NCI-H748 (cell line): Measurements from ENCODE around the gene RYR1.
"Not testable (repeated sequence)": the region's sequence is repeated elsewhere in the genome, so short reads cannot be mapped to it uniquely, and the experiment has no call there.

ENCODE experiments used
- DNase-seq: peaks from one replicate; lab custom pipeline; 2025; ENCODE audit not compliant: unreplicated experiment; lab: John Stamatoyannopoulos, UW

The RYR1 gene

DNA sequence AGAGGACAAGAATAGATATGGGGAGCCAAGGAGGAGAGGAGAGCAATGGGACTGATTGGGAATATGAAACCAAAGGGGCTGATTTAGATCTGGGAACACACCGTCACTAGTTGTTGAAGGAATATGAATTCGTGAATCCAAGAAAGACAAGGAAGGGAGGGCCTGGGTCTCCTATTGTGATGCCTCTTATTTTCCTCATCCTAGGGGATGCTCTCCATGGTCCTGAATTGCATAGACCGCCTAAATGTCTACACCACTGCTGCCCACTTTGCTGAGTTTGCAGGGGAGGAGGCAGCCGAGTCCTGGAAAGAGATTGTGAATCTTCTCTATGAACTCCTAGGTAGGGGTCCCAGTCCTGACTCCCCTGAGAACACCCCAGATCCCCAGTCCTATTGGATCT is 21.5 kb downstream of the RYR1 start:
- DNase-seq, result no peak

- no peak for DNase-seq
Observed at GRCh38 chr19:38457202-38457601, 23.7 kb downstream of the RYR1 start.

- DNase-seq, result no peak
Observed at GRCh38 chr19:38457690-38458405, 24.4 kb downstream of the RYR1 start.

- DNase-seq, result no peak
Observed at GRCh38 chr19:38458991-38459390, 25.5 kb downstream of the RYR1 start.

DNA sequence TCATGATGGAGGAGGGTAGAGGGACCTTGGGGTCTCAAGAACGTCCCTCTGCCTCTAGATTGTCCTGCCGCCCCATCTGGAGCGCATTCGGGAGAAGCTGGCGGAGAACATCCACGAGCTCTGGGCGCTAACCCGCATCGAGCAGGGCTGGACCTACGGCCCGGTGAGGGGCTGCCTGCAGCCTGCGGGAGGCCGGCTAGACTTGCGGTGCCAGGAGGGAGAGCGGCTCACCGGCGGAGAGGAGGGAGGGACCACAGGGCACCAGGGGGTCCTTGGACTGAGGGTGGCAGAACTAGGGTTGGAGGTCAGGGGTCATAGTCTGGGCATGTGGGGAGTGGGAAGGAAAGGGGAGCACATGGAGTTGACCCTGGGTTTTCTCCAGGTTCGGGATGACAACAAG is 29.9 kb downstream of the RYR1 start:
- no peak for DNase-seq

DNA sequence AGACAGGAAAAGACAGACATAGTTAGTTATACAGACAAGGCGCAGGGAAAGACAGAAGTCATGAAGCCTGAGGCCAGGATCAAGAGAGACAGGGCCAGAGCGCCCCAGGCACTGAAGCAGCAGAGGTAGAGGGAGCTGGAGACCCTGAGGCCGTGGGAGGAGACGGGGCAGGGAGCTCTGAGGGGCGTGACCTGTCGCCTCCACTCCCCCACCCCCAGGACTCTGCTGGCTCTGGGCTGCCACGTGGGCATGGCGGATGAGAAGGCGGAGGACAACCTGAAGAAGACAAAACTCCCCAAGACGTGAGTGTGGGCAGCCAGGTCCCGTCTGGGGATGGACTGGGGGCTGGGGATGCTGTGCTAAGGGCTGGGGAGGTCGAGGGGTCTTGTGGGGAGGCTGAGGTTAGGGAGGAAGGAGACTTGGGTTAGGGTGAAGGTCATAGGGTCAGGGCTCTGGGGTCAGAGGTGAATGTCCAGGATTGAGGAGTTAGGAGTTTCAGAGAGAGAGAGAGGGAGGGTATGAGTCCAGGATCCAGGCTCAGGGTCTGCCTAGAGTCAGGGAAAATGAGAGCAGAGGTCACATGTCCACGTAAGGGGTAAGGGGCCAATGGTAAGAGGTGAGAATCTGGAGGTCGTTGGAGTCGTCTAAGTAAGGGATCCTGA is 31.1 kb downstream of the RYR1 start:
- DNase-seq, result no peak

DNA sequence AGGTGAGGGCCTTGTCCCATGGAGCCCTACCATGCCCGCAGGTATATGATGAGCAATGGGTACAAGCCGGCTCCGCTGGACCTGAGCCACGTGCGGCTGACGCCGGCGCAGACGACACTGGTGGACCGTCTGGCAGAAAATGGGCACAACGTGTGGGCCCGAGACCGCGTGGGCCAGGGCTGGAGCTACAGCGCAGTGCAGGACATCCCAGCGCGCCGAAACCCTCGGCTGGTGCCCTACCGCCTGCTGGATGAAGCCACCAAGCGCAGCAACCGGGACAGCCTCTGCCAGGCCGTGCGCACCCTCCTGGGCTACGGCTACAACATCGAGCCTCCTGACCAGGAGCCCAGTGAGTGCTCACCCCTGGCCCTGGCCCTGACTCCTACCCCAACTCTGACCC is 32.6 kb downstream of the RYR1 start:
- no peak for DNase-seq

DNA sequence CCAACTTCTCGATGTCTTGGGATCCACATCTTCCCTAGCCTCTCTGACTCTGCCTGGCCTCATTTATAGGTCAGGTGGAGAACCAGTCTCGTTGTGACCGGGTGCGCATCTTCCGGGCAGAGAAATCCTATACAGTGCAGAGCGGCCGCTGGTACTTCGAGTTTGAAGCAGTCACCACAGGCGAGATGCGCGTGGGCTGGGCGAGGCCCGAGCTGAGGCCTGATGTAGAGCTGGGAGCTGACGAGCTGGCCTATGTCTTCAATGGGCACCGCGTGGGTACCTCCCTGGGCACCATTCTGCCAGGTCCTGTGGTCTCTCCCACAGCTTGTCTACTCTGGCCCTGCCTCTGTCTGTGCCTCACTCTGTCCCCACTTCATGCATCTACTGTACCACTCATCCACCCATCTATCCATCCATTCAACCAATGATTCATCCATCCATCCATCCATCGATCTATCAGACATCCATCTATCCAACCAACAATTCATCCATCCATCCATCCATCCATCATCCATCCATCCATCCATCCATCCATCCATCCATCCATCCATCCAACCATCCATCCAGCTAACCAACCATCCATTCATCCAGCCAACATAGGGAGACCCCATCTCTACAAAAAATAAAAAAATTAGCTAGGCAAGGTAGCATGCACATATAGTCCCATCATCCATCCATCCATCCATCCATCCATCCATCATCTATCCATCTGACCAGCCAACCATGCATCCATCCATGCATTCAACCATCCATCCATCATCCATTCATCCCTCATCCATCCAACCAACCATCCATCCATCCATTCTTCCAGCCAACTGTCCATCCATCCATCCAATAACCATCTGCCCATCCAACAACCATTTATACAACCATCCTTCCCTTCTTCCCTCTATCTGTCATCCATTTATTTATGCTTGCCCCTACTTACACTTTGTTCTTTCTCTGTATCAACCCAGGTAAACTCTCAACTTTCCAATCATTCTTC is 34.3 kb downstream of the RYR1 start:
- DNase-seq, result no peak

DNA sequence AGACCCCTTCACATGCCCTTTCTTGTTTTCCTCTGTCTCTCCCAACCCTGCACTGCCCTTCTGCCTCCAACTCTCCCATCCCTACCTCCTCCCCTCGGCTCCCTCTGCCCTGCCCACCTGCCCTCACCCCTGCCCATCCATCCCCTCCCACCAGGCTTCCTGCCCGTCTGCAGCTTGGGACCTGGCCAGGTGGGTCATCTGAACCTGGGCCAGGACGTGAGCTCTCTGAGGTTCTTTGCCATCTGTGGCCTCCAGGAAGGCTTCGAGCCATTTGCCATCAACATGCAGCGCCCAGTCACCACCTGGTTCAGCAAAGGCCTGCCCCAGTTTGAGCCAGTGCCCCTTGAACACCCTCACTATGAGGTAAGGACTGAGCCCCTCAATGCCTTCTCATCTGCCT is 35.7 kb downstream of the RYR1 start:
- no peak for DNase-seq

DNA sequence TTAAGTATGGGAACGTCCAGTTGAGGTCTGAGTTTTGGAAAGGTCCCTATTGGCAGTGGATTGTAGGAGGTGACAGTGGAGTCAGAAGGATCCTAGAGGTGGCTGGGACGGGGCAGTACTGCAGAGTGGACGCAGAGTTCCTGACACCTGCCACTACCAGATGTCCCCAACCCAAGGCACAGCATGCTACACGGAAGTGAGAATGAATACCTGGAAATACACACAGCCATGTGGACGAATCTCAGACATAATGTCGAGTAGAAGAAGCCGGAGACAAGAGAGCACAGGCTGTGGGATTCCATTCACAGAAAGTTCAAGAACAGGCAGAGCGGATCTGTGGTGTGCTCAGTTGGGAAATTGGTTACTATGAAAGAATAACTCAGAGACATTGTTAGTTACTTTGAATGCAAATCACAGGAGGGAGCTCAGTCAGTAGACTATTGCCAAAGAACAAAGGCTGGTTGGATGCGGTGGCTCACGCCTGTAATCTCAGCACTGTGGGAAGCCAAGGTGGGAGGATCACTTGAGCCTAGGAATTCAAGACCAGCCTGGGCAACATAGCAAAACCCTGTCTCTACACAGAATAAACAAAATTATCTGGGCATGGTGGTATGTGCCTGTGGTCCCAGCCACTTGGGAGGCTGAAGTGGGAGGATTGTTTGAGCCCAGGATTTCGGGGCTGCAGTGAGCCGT is 37.4 kb downstream of the RYR1 start:
- DNase-seq, result no peak

DNA sequence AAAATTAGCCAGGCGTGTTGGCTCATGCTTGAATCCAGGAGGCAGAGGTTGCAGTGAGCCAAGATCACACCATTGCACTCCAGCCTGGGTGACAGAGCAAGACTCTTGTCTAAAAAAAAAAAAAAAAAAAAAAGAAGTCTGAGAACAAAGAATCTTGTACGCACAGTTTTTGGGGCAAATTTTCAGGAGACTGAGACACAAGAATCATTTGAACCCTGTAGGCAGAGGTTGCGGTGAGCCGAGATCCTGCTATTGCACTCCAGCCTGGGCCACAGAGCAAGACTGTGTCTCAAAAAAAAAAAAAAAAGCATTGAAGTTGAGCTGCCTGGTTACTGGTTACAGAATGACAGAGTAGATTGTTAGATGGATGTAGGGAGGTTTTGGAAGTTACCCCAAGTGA is 39.2 kb downstream of the RYR1 start:
- DNase-seq, result not testable (repeated sequence)

DNA sequence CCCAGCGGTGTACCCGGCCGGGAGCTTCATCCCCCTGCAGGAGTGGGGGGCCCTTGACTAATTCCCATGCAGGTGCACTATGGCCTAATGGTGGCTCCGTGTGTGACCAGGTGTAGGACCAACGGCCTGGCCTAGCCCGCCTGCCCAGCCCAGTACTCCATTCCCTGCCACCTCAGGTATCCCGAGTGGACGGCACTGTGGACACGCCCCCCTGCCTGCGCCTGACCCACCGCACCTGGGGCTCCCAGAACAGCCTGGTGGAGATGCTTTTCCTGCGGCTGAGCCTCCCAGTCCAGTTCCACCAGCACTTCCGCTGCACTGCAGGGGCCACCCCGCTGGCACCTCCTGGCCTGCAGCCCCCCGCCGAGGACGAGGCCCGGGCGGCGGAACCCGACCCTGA is 39.7 kb downstream of the RYR1 start:
- no peak for DNase-seq

DNA sequence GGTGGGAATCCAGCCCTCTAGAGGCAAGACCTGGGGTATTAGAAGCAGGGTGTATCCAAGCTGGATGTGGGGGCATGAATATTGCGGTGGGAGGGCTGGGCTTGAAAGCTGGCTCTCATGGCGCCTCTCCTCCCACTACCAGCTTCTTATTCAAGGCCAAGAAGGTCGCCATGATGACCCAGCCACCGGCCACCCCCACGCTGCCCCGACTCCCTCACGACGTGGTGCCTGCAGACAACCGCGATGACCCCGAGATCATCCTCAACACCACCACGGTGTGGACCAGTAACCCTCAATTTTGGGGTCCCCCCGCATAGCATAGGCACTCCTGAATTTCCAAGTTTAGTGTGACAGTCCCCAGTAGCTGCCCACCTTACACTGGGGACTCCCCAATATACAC is 41.7 kb downstream of the RYR1 start:
- DNase-seq, result no peak

- DNase-seq, result peak; percentile 42
Observed at GRCh38 chr19:38478273-38478971, 44.9 kb downstream of the RYR1 start.

GRCh38 chr19:38482496-38482895 is 49.0 kb downstream of the RYR1 start:
- no peak for DNase-seq

DNA sequence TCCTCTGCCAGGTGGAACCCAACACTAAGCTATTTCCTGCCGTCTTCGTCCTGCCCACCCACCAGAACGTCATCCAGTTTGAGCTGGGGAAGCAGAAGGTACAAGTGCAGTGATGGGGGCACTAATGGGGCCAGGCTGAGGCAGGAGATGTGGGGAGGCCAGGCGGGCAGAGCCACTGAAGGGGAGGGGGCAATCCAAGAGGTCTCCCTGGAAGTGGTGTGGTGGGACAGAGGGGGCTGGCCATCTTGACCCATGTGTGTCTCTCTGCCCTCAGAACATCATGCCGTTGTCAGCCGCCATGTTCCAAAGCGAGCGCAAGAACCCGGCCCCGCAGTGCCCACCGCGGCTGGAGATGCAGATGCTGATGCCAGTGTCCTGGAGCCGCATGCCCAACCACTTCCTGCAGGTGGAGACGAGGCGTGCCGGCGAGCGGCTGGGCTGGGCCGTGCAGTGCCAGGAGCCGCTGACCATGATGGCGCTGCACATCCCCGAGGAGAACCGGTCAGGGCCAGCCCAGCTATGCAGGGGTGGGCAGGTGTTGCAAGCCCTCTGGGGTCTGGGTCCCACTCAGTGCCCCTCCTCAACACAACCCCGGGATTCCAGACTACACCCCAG is 49.6 kb downstream of the RYR1 start:
- DNase-seq, result peak; percentile 42

- no peak for DNase-seq
Observed at GRCh38 chr19:38484747-38485146, 51.3 kb downstream of the RYR1 start.

DNA sequence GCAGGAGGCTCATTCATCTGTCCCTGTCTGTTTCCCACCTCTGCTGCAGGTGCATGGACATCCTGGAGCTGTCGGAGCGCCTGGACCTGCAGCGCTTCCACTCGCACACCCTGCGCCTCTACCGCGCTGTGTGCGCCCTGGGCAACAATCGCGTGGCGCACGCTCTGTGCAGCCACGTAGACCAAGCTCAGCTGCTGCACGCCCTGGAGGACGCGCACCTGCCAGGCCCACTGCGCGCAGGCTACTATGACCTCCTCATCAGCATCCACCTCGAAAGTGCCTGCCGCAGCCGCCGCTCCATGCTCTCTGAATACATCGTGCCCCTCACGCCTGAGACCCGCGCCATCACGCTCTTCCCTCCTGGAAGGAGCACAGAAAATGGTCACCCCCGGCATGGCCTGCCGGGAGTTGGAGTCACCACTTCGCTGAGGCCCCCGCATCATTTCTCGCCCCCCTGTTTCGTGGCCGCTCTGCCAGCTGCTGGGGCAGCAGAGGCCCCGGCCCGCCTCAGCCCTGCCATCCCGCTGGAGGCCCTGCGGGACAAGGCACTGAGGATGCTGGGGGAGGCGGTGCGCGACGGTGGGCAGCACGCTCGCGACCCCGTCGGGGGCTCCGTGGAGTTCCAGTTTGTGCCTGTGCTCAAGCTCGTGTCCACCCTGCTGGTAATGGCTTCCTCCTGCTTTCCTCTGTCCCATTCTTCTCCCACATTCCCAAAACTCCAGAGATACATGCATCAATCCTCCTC is 52.2 kb downstream of the RYR1 start:
- DNase-seq, result no peak

- no peak for DNase-seq
Observed at GRCh38 chr19:38486731-38487336, 53.3 kb downstream of the RYR1 start.
